Stimulated activated naive B cell treated with anti-CD40 and anti-IgM and Interleukin-4, amounts not matched to agents 10 μg/mL and 1 μg/mL and 100 μg/mL, for 72 hours (primary cell): ENCODE data around the gene RPL15.
"Not testable (repeated sequence)": the region's sequence is repeated elsewhere in the genome, so short reads cannot be mapped to it uniquely, and the experiment has no call there.

ENCODE experiments used
- ATAC-seq, 2 donors: fragments of 150-1000 bp; cut with Tn5 transposase; replicated peaks; 2 replicates each; pipeline ENCODE4 v1.10.0; 2021; ENCODE audit warnings: moderate library complexity in 1 of 2
- DNase-seq: peaks from one replicate; pipeline ENCODE4 v3.0.0; 2021
- H3K27ac Mint-ChIP-seq: one replicate; pipeline ENCODE4 v1.8.0; 2022; ENCODE audit warnings: mild to moderate bottlenecking, mixed read lengths
- H3K27me3 Mint-ChIP-seq, 2 donors: one replicate each; pipeline ENCODE4 v1.8.0; 2022; ENCODE audit warnings: mixed read lengths in 2 of 2
- H3K36me3 Mint-ChIP-seq, 2 donors: one replicate each; pipeline ENCODE4 v1.8.0; 2022; ENCODE audit warnings: mixed read lengths in 2 of 2, mild to moderate bottlenecking in 1 of 2
- H3K4me1 Mint-ChIP-seq, 2 donors: one replicate each; pipeline ENCODE4 v1.8.0; 2022; ENCODE audit warnings: mixed read lengths in 2 of 2, mild to moderate bottlenecking in 1 of 2
- H3K4me3 Mint-ChIP-seq, 2 donors: one replicate each; pipeline ENCODE4 v1.8.0; 2022; ENCODE audit warnings: mild to moderate bottlenecking in 2 of 2, mixed read lengths in 2 of 2, moderate library complexity in 1 of 2
- H3K9me3 Mint-ChIP-seq, 2 donors: one replicate each; pipeline ENCODE4 v1.8.0; 2022; ENCODE audit warnings: mixed read lengths in 2 of 2, mild to moderate bottlenecking in 1 of 2

Gene RPL15

GRCh38 chr3:23880703-23881339 is 36.1 kb upstream of the RPL15 start:
- ATAC-seq (no peak), DNase-seq (no peak)
- Mint-ChIP-seq H3K27me3 (no peaks in the 10 kb centered on the region), H3K9me3 (peaks cover 0 to 2% of the 10 kb centered on the region in 2 donors), H3K4me1 (peaks cover 28 to 56% of the 10 kb centered on the region in 2 donors), H3K27ac (no peak overlapping the region), H3K36me3 (peaks cover 17 to 23% of the 10 kb centered on the region in 2 donors), H3K4me3 (no peak overlapping the region)

GRCh38 chr3:23881993-23882392 is 34.9 kb upstream of the RPL15 start:
- H3K27me3 Mint-ChIP-seq, DNase-seq, H3K27ac Mint-ChIP-seq, ATAC-seq, H3K9me3 Mint-ChIP-seq: not testable (repeated sequence)
- Mint-ChIP-seq H3K4me1 (peaks cover 20 to 55% of the 10 kb centered on the region in 2 donors), H3K4me3 (peak overlapping the region in 1 of 2 donors; percentile 41), H3K36me3 (peaks cover 17 to 23% of the 10 kb centered on the region in 2 donors)

GRCh38 chr3:23882487-23882918 is 34.4 kb upstream of the RPL15 start:
- no peak overlapping the region for H3K4me3 Mint-ChIP-seq

GRCh38 chr3:23884481-23884880 is 32.5 kb upstream of the RPL15 start:
- no peak for ATAC-seq
- no peaks in the 10 kb centered on the region for H3K27me3 Mint-ChIP-seq
- H3K27ac Mint-ChIP-seq: peak overlapping the region; percentile 9
- H3K36me3 Mint-ChIP-seq: peaks cover 15 to 19% of the 10 kb centered on the region in 2 donors
- H3K4me1 Mint-ChIP-seq: peaks cover 12 to 42% of the 10 kb centered on the region in 2 donors
- H3K4me3 Mint-ChIP-seq: no peak overlapping the region
- no peak for DNase-seq
- peaks cover 0 to 1% of the 10 kb centered on the region in 2 donors for H3K9me3 Mint-ChIP-seq

More at GRCh38 chr3:23882487-23882918, 34.4 kb upstream of the RPL15 start:
- DNase-seq: peak; percentile 2
- no peak for ATAC-seq
- Mint-ChIP-seq H3K27me3 (no peaks in the 10 kb centered on the region), H3K36me3 (peaks cover 17 to 23% of the 10 kb centered on the region in 2 donors), H3K4me1 (peaks cover 17 to 52% of the 10 kb centered on the region in 2 donors), H3K27ac (no peak overlapping the region), H3K9me3 (peaks cover 0 to 2% of the 10 kb centered on the region in 2 donors)

- Mint-ChIP-seq H3K27me3 (no peaks in the 10 kb centered on the region), H3K27ac (no peak overlapping the region), H3K4me1 (peaks cover 9 to 36% of the 10 kb centered on the region in 2 donors)
Measured at GRCh38 chr3:23885210-23885609, 31.7 kb upstream of the RPL15 start.

GRCh38 chr3:23886311-23886710 is 30.6 kb upstream of the RPL15 start:
- Mint-ChIP-seq H3K4me3 (no peak overlapping the region), H3K27me3 (no peaks in the 10 kb centered on the region), H3K4me1 (peaks cover 9 to 25% of the 10 kb centered on the region in 2 donors), H3K27ac (peak overlapping the region; percentile 14), H3K36me3 (peaks cover 12 to 22% of the 10 kb centered on the region in 2 donors), H3K9me3 (no peaks in the 10 kb centered on the region)
- no peak for ATAC-seq
- no peak for DNase-seq

More at GRCh38 chr3:23885210-23885609, 31.7 kb upstream of the RPL15 start:
- no peak for DNase-seq
- ATAC-seq: no peak
- Mint-ChIP-seq H3K9me3 (no peaks in the 10 kb centered on the region), H3K4me3 (no peak overlapping the region), H3K36me3 (peaks cover 13 to 21% of the 10 kb centered on the region in 2 donors)

- H3K4me3 Mint-ChIP-seq: no peak overlapping the region
- ATAC-seq (no peak), DNase-seq (no peak)
- no peak overlapping the region for H3K27ac Mint-ChIP-seq
- peaks cover 2 to 14% of the 10 kb centered on the region in 2 donors for H3K4me1 Mint-ChIP-seq
- H3K27me3 Mint-ChIP-seq: no peaks in the 10 kb centered on the region
- H3K36me3 Mint-ChIP-seq: peaks cover 5 to 15% of the 10 kb centered on the region in 2 donors
- H3K9me3 Mint-ChIP-seq: no peaks in the 10 kb centered on the region
Measured at GRCh38 chr3:23888617-23889228, 28.2 kb upstream of the RPL15 start.

- H3K27ac Mint-ChIP-seq: no peak overlapping the region
- ATAC-seq: no peak
Measured at GRCh38 chr3:23889386-23889785, 27.5 kb upstream of the RPL15 start.

GRCh38 chr3:23889950-23890349 is 27.0 kb upstream of the RPL15 start:
- Mint-ChIP-seq H3K27me3 (no peaks in the 10 kb centered on the region), H3K27ac (no peak overlapping the region), H3K9me3 (no peaks in the 10 kb centered on the region), H3K4me1 (peaks cover 5 to 14% of the 10 kb centered on the region in 2 donors), H3K36me3 (peaks cover 5 to 22% of the 10 kb centered on the region in 2 donors), H3K4me3 (no peak overlapping the region)
- DNase-seq (no peak), ATAC-seq (no peak)

More at GRCh38 chr3:23889386-23889785, 27.5 kb upstream of the RPL15 start:
- Mint-ChIP-seq H3K4me1 (peaks cover 3 to 14% of the 10 kb centered on the region in 2 donors), H3K4me3 (no peak overlapping the region), H3K9me3 (no peaks in the 10 kb centered on the region), H3K36me3 (peaks cover 5 to 17% of the 10 kb centered on the region in 2 donors), H3K27me3 (no peaks in the 10 kb centered on the region)
- no peak for DNase-seq

GRCh38 chr3:23894254-23895061 is 22.5 kb upstream of the RPL15 start:
- DNase-seq (no peak), ATAC-seq (no peak)
- H3K36me3 Mint-ChIP-seq: peaks cover 32 to 51% of the 10 kb centered on the region in 2 donors
- no peak overlapping the region for H3K27ac Mint-ChIP-seq
- no peaks in the 10 kb centered on the region for H3K27me3 Mint-ChIP-seq
- no peaks in the 10 kb centered on the region for H3K9me3 Mint-ChIP-seq
- peaks cover 5 to 11% of the 10 kb centered on the region in 2 donors for H3K4me1 Mint-ChIP-seq
- H3K4me3 Mint-ChIP-seq: no peak overlapping the region

- Mint-ChIP-seq H3K27ac (no peak overlapping the region), H3K4me3 (no peak overlapping the region), H3K4me1 (peaks cover 5 to 10% of the 10 kb centered on the region in 2 donors), H3K27me3 (no peaks in the 10 kb centered on the region), H3K9me3 (no peaks in the 10 kb centered on the region), H3K36me3 (peaks cover 35 to 49% of the 10 kb centered on the region in 2 donors)
- ATAC-seq: no peak
- DNase-seq: no peak
Measured at GRCh38 chr3:23895181-23895580, 21.8 kb upstream of the RPL15 start.

- no peak for DNase-seq
- H3K36me3 Mint-ChIP-seq: peaks cover 39 to 58% of the 10 kb centered on the region in 2 donors
- H3K9me3 Mint-ChIP-seq: no peaks in the 10 kb centered on the region
- H3K4me3 Mint-ChIP-seq: no peak overlapping the region
- no peaks in the 10 kb centered on the region for H3K27me3 Mint-ChIP-seq
- no peak for ATAC-seq
- no peak overlapping the region for H3K27ac Mint-ChIP-seq
- peaks cover 1 to 10% of the 10 kb centered on the region in 2 donors for H3K4me1 Mint-ChIP-seq
Measured at GRCh38 chr3:23900744-23901143, 16.2 kb upstream of the RPL15 start.

GRCh38 chr3:23904545-23904944 is 12.4 kb upstream of the RPL15 start:
- DNase-seq (no peak), ATAC-seq (no peak)
- Mint-ChIP-seq H3K9me3 (no peaks in the 10 kb centered on the region), H3K27me3 (no peaks in the 10 kb centered on the region), H3K4me1 (no peaks in the 10 kb centered on the region), H3K4me3 (no peak overlapping the region), H3K36me3 (peaks cover 24 to 37% of the 10 kb centered on the region in 2 donors), H3K27ac (no peak overlapping the region)

- no peak overlapping the region for H3K4me3 Mint-ChIP-seq
- H3K36me3 Mint-ChIP-seq: peaks cover 19 to 20% of the 10 kb centered on the region in 2 donors
- ATAC-seq: no peak
- peaks cover 0 to 5% of the 10 kb centered on the region in 2 donors for H3K4me1 Mint-ChIP-seq
- no peak overlapping the region for H3K27ac Mint-ChIP-seq
- H3K27me3 Mint-ChIP-seq: no peaks in the 10 kb centered on the region
- DNase-seq: no peak
- no peaks in the 10 kb centered on the region for H3K9me3 Mint-ChIP-seq
Measured at GRCh38 chr3:23909341-23909740, 7.6 kb upstream of the RPL15 start.
